ENCODE data around the gene NDRG2.

DNA sequence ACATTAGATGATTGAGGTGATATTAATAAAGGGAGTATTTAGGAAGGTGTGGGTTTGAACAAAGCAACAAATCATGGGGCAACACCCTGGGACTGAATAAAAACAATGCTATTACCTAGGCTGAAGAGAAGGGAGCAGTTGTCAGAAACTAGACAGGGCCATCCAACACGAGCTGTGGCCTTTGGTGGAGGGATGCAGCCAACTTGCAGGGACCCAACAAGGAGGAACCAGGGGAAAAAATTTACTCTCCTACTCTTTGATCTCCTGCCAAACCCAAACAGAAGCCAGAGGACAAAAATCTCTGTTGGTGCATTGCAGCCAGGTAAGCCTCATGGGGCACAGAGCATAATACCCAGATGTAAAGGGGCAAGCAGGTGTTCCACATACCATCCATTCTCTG lies 13.7 kb downstream of the NDRG2 start:
- TF ChIP-seq CTCF (IDR thresholded peaks at IDR 0.05 in 2 of 3, conservative IDR thresholded peaks at IDR 0.05 in 1 of 3; ENCODE audit: borderline replicate concordance in 1 of 3, insufficient read depth in 1 of 3, low read depth in 2 of 3, low read length in 2 of 3): no peak
- TF ChIP-seq POLR2A (IDR thresholded peaks at IDR 0.05; ENCODE audit: borderline replicate concordance, extremely low read depth, insufficient read depth, insufficient read length): no peak
- no peak for TF ChIP-seq POLR2AphosphoS5 (IDR thresholded peaks at IDR 0.05; ENCODE audit: low read depth, low read length)
- TF ChIP-seq, protein P1, sequence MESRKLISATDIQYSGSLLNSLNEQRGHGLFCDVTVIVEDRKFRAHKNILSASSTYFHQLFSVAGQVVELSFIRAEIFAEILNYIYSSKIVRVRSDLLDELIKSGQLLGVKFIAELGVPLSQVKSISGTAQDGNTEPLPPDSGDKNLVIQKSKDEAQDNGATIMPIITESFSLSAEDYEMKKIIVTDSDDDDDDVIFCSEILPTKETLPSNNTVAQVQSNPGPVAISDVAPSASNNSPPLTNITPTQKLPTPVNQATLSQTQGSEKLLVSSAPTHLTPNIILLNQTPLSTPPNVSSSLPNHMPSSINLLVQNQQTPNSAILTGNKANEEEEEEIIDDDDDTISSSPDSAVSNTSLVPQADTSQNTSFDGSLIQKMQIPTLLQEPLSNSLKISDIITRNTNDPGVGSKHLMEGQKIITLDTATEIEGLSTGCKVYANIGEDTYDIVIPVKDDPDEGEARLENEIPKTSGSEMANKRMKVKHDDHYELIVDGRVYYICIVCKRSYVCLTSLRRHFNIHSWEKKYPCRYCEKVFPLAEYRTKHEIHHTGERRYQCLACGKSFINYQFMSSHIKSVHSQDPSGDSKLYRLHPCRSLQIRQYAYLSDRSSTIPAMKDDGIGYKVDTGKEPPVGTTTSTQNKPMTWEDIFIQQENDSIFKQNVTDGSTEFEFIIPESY (IDR thresholded peaks at IDR 0.05; ENCODE audit: extremely low read depth, insufficient replicate concordance, low read length): no peak
- no peak for TF ChIP-seq MAX (IDR thresholded peaks at IDR 0.05)
- no peak for TF ChIP-seq YY1 (IDR thresholded peaks at IDR 0.05; ENCODE audit: extremely low read depth, insufficient replicate concordance, low read depth, low read length)
- no peak for TF ChIP-seq ZFX (IDR thresholded peaks at IDR 0.05)
- TF ChIP-seq EZH2 (IDR thresholded peaks at IDR 0.05): no peak

Measured in HCT116 (cell line).